Neural crest cell (in vitro differentiated cells): ENCODE measurements around the gene RBM18. TPM values are rescaled to one million over a fixed set of nuclear protein-coding genes. Genes with fewer than 3 reads are reported as not detected.
A peak's percentile ranks its signal among the peaks of the same experiment; 100 is the strongest.

ENCODE experiments used
- DNase-seq: peaks from one replicate; pipeline ENCODE4 v3.0.0; 2021; ENCODE audit warnings: low read depth, mixed read lengths, low spot score
- H3K27ac Mint-ChIP-seq: one replicate; pipeline ENCODE4 v1.8.0; 2021; ENCODE audit warnings: mild to moderate bottlenecking, mixed read lengths; ENCODE audit not compliant: unreplicated experiment
- H3K27me3 Mint-ChIP-seq: 2 replicates; pipeline ENCODE4 v1.8.0; 2021; ENCODE audit warnings: low read depth, mild to moderate bottlenecking, mixed read lengths
- H3K36me3 Mint-ChIP-seq: 2 replicates; pipeline ENCODE4 v1.8.0; 2021; ENCODE audit warnings: low read depth, mild to moderate bottlenecking, mixed read lengths
- H3K4me1 Mint-ChIP-seq: 2 replicates; pipeline ENCODE4 v1.8.0; 2021; ENCODE audit warnings: mixed read lengths
- H3K4me3 Mint-ChIP-seq: one replicate; pipeline ENCODE4 v1.8.0; 2021; ENCODE audit warnings: mild to moderate bottlenecking, mixed read lengths
- H3K9me3 Mint-ChIP-seq: 2 replicates; pipeline ENCODE4 v1.8.0; 2021; ENCODE audit warnings: mixed read lengths
- CTCF ChIP-seq: fragments of 200-600 bp; sonication (generic); conservative IDR thresholded peaks from 2 replicates; pipeline ENCODE4 v1.5.0; 2021; ENCODE audit warnings: antibody characterized with exemption, mild to moderate bottlenecking
- total RNA-seq: library from RNA; stranded (reverse); gene quantifications from 2 replicates; pipeline ENCODE4 v1.2.1, GENCODE V29; 2021

Gene RBM18
- total RNA-seq, 1 donor from 2014 or later: 17.9 TPM

- no peak overlapping the region for H3K27ac Mint-ChIP-seq
- H3K27me3 Mint-ChIP-seq: no peaks in the 10 kb centered on the region
- H3K4me3 Mint-ChIP-seq: no peak overlapping the region
- H3K4me1 Mint-ChIP-seq: peaks cover 31% of the 10 kb centered on the region
- peaks cover 9% of the 10 kb centered on the region for H3K36me3 Mint-ChIP-seq
- no peak for DNase-seq
- H3K9me3 Mint-ChIP-seq: no peaks in the 10 kb centered on the region
- TF ChIP-seq CTCF: no peak
Observed at GRCh38 chr9:122268041-122268814, 3.6 kb upstream of the RBM18 start.

- Mint-ChIP-seq H3K36me3 (no peaks in the 10 kb centered on the region), H3K4me1 (peaks cover 50% of the 10 kb centered on the region), H3K4me3 (peak overlapping the region; percentile 97), H3K27me3 (no peaks in the 10 kb centered on the region), H3K27ac (peak overlapping the region; percentile 99), H3K9me3 (no peaks in the 10 kb centered on the region)
- DNase-seq: no peak
- TF ChIP-seq CTCF: peak; percentile 21
Observed at GRCh38 chr9:122265149-122265915, 692 bp upstream of the RBM18 start.

- DNase-seq: no peak
- peaks cover 50% of the 10 kb centered on the region for H3K4me1 Mint-ChIP-seq
- peak overlapping the region; percentile 99 for H3K27ac Mint-ChIP-seq
- no peaks in the 10 kb centered on the region for H3K27me3 Mint-ChIP-seq
- H3K4me3 Mint-ChIP-seq: peak overlapping the region; percentile 97
- no peaks in the 10 kb centered on the region for H3K36me3 Mint-ChIP-seq
- no peak for TF ChIP-seq CTCF
- H3K9me3 Mint-ChIP-seq: no peaks in the 10 kb centered on the region
Observed at GRCh38 chr9:122263699-122264349, 816 bp downstream of the RBM18 start.

- H3K27ac Mint-ChIP-seq: no peak overlapping the region
- H3K4me1 Mint-ChIP-seq: peaks cover 45% of the 10 kb centered on the region
- no peaks in the 10 kb centered on the region for H3K9me3 Mint-ChIP-seq
- no peaks in the 10 kb centered on the region for H3K27me3 Mint-ChIP-seq
- DNase-seq: no peak
- H3K4me3 Mint-ChIP-seq: peak overlapping the region; percentile 58
- TF ChIP-seq CTCF: no peak
- H3K36me3 Mint-ChIP-seq: no peaks in the 10 kb centered on the region
Observed at GRCh38 chr9:122262073-122262472, 2.6 kb downstream of the RBM18 start.

GRCh38 chr9:122261469-122261881 lies 3.2 kb downstream of the RBM18 start:
- no peaks in the 10 kb centered on the region for H3K36me3 Mint-ChIP-seq
- DNase-seq: no peak
- no peak overlapping the region for H3K27ac Mint-ChIP-seq
- no peaks in the 10 kb centered on the region for H3K27me3 Mint-ChIP-seq
- H3K4me3 Mint-ChIP-seq: peak overlapping the region; percentile 58
- H3K9me3 Mint-ChIP-seq: no peaks in the 10 kb centered on the region
- H3K4me1 Mint-ChIP-seq: peaks cover 45% of the 10 kb centered on the region
- TF ChIP-seq CTCF: no peak
